Gastrocnemius medialis (tissue), 4 donors: ENCODE data around the gene HIGD2A.

Experiments
- CTCF ChIP-seq, 5 experiments: fragments of 450-650 bp in 3 of 5; fragments of 200-600 bp in 2 of 5; sonication (generic) in 2 of 5; IDR thresholded peaks in 4 of 5; conservative IDR thresholded peaks in 1 of 5; 1 replicate in 4 of 5; 2 replicates in 1 of 5; pipeline ENCODE4 v1.5.1; 2016 to 2019; ENCODE audit warnings: antibody characterized with exemption in 5 of 5, mild to moderate bottlenecking in 3 of 5, moderate library complexity in 3 of 5
- POLR2A ChIP-seq, 2 donors: fragments of 450-650 bp; IDR thresholded peaks; one replicate each; pipeline ENCODE4 v1.6.1; 2017; ENCODE audit warnings: antibody characterized with exemption in 2 of 2, mild to moderate bottlenecking in 2 of 2, moderate library complexity in 2 of 2

GRCh38 chr5:176361437-176362232, 26.9 kb upstream of the HIGD2A start, which contains the start of gene KIAA1191:
- TF ChIP-seq CTCF (IDR thresholded peaks at IDR 0.05 in 4 of 5, conservative IDR thresholded peaks at IDR 0.05 in 1 of 5) (peak in 2 of 5 experiments; percentile 34 to 51), POLR2A (IDR thresholded peaks at IDR 0.05) (peak; percentile 97 to 98)
